Cerebellar nuclear complex (tissue), 1 donor: ENCODE results near the gene DST.

ENCODE experiments used
- DNase-seq, 2 experiments: peaks; one replicate each; lab custom pipeline; 2025; lab: John Stamatoyannopoulos, UW

DST gene

GRCh38 chr6:56480654-56481337 is 161.9 kb downstream of the DST start:
- no peak for DNase-seq

- DNase-seq, result no peak
These were observed 162.4 kb downstream of the DST start for GRCh38 chr6:56480246-56480645.

- no peak for DNase-seq
These were observed 163.3 kb downstream of the DST start for GRCh38 chr6:56479381-56479780.

GRCh38 chr6:56478202-56478601 is 164.5 kb downstream of the DST start:
- DNase-seq, result no peak

- DNase-seq, result no peak
These were observed 165.4 kb downstream of the DST start for GRCh38 chr6:56477241-56477640.

GRCh38 chr6:56475736-56476457 is 166.8 kb downstream of the DST start:
- no peak for DNase-seq

GRCh38 chr6:56474532-56474931 is 168.2 kb downstream of the DST start:
- DNase-seq, result no peak

GRCh38 chr6:56463443-56463842 is 179.2 kb downstream of the DST start:
- no peak for DNase-seq

- DNase-seq, result no peak
These were observed 183.5 kb downstream of the DST start for GRCh38 chr6:56459030-56459805.

GRCh38 chr6:56458324-56458884 is 184.3 kb downstream of the DST start:
- no peak for DNase-seq

- DNase-seq, result no peak
These were observed 185.9 kb downstream of the DST start for GRCh38 chr6:56456785-56457184.

- DNase-seq, result no peak
These were observed 191.6 kb downstream of the DST start for GRCh38 chr6:56450882-56451739.

GRCh38 chr6:56450376-56450775 is 192.3 kb downstream of the DST start:
- no peak for DNase-seq

GRCh38 chr6:56448046-56448445 is 194.6 kb downstream of the DST start:
- DNase-seq, result no peak

GRCh38 chr6:56445818-56446217 is 196.9 kb downstream of the DST start:
- no peak for DNase-seq

GRCh38 chr6:56444855-56445254 is 197.8 kb downstream of the DST start:
- no peak for DNase-seq

- no peak for DNase-seq
These were observed 202.1 kb downstream of the DST start for GRCh38 chr6:56440551-56440981.

GRCh38 chr6:56437171-56437900 is 205.4 kb downstream of the DST start:
- DNase-seq, result no peak

GRCh38 chr6:56435754-56436153 is 206.9 kb downstream of the DST start:
- no peak for DNase-seq

- DNase-seq, result no peak
These were observed 207.4 kb downstream of the DST start for GRCh38 chr6:56435326-56435725.

- no peak for DNase-seq
These were observed 208.1 kb downstream of the DST start for GRCh38 chr6:56434606-56435005.
